SK-N-MC (cell line): ENCODE measurements around the gene FHOD3.

Experiments used
- EZH2 ChIP-seq: fragments of 200-600 bp; sonication (generic); IDR thresholded peaks from one replicate; pipeline ENCODE4 v1.6.1; 2017; ENCODE audit warnings: antibody characterized with exemption
- POLR2AphosphoS5 ChIP-seq: IDR thresholded peaks from 2 replicates; pipeline ENCODE4 v1.6.1; 2012; ENCODE audit warnings: mild to moderate bottlenecking, low read depth, low read length, borderline replicate concordance

DNA sequence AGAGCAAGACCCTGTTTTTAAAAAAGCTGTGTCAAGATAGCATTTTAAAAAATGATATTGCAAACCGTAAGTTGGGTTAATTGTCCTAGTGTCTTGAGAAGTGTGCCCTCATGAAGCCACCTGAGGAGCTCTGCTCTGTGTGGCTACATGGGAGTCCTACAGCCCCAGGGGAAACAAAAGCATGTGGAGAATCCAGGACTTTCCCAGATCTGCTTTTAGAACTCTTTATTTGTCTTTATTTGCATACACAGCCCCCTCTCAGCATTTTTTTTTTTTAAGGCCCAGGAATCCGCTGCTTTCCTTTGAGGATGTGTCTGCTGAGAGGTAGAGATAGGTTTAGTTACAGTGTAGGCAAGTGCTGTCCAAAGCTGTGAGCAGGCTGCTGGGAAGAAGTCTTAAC lies 219.2 kb downstream of the FHOD3 start:
- no peak for TF ChIP-seq EZH2
- TF ChIP-seq POLR2AphosphoS5, result no peak
